ENCODE results near the gene CD19. TPM values are rescaled to one million over a fixed set of nuclear protein-coding genes. Genes with fewer than 3 reads are reported as not detected.
"Not testable (repeated sequence)": the region's sequence is repeated elsewhere in the genome, so short reads cannot be mapped to it uniquely, and the experiment has no call there.

CD19 gene
- total RNA-seq, 1 donor from 2014 or later, result not detected

DNA sequence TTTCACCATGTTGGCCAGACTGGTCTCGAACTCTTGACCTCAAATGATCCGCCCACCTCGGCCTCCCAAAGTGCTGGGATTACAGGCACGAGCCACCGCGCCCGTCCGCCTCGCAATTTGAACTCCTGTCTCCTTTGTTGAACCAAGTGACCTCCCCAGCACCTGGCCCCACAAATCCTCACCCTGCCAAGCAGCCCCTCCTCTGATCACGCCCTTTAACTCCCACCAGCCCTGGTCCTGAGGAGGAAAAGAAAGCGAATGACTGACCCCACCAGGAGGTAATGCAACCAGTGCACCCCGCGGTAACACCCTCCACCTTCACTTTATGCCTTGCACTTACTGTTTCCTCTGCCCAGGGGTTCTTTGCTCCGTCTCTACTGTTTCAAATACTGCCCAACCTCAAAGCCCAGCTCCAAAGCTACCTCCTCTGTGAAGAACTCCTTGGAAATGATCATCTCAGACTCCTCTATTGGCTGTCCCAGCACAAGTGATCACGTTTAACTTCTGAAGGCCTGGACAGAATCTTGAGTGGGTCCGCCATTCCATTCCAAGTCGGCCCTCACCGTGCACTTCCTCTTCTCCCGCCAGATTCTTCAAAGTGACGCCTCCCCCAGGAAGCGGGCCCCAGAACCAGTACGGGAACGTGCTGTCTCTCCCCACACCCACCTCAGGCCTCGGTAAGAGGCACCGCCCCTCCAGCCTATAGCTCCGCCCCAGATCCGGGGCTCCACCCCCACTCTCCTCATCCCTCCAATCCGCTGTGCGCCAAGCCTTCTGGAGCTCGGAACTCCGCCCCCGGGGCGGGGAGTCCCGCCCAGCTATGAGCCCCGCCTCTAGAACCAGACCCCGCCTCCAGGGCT is 4.4 kb downstream of the CD19 start:
- DNase-seq (ENCODE audit: low read depth), result peak; percentile 47

DNA sequence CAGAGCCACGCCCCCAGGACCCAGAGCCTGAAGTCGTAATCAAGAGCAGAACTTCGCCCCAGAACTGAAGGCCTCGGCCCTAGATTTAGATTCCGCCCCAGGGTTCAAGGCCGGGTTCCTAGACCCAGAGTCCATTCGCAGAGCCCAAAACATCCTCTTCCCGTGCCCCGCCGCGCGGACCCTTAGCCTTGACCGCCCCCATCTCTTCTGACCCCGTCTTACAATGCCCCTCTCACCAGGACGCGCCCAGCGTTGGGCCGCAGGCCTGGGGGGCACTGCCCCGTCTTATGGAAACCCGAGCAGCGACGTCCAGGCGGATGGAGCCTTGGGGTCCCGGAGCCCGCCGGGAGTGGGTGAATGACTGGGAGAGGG is 5.0 kb downstream of the CD19 start:
- DNase-seq (ENCODE audit: low read depth), result no peak

DNA sequence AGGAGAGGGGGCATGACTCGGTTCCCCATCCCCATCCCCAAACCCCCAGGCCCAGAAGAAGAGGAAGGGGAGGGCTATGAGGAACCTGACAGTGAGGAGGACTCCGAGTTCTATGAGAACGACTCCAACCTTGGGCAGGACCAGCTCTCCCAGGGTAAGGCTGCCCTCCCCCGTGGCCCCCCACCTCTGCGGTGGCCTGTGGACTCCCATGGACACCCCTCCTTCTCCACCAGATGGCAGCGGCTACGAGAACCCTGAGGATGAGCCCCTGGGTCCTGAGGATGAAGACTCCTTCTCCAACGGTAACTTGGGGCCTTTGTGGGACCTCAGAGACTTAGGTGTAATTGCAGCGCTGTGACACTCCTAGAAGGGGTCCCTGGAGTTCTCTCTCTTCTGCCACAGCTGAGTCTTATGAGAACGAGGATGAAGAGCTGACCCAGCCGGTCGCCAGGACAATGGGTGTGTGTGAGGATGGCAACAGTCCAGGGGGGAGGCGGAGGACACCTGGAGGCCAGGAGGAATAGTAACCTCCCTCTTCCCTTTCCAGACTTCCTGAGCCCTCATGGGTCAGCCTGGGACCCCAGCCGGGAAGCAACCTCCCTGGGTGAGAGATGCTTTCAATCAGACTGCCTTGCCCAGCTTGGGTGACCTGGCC is 5.6 kb downstream of the CD19 start:
- DNase-seq (ENCODE audit: low read depth), result no peak

DNA sequence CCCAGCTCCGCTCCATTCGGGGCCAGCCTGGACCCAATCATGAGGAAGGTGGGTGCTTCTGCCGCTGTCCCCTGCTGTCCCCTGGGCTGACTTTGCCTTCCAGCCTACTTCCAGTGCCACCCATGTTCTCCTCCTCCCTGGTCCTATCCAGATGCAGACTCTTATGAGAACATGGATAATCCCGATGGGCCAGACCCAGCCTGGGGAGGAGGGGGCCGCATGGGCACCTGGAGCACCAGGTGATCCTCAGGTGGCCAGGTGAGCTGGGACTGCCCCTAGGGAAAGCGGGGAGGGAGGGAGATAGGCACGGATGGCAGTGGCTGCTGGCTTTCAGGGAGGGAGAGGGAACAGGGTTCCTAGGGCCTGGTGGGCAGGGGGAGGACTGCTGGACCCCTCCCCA is 7.0 kb downstream of the CD19 start:
- no peak for DNase-seq (ENCODE audit: low read depth)

DNA sequence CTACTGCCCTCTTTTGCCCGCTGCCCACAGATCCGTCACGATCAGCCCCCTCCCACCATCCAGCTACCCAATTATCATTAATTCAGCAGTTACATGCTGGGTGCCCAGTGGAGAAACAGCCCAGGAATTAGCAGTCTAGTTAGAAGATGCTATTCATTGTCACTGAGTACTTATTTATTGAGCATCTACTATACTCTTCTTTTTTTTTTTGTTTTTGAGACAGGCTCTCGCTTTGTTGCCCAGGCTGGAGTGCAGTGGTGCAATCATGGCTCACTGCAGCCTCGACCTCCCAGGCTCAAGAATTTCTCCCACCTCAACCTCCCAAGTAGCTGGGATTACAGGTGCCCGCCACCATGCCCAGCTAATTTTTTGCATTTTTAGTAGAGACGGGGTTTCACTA is 8.1 kb downstream of the CD19 start:
- DNase-seq (ENCODE audit: low read depth), result not testable (repeated sequence)

DNA sequence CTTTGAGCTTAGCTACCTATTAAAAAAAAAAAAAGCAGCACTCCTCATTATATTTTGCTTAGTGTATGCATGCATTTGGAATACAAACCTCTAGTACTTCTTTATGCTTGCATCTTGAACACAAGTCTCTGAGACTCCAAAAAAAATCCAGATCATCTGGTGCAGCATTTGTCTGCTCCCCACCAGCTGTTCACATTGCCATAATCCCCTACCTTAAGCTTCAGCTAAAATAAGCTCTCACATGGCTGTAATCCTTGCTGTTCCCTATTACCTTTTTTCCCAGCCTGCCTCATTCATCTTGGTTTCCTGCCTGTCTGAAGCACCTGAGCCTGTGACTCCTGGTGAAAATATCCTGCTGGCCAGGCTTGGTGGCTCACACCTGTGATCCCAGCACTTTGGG is 11.5 kb downstream of the CD19 start:
- peak; percentile 46 for DNase-seq (ENCODE audit: low read depth)

DNA sequence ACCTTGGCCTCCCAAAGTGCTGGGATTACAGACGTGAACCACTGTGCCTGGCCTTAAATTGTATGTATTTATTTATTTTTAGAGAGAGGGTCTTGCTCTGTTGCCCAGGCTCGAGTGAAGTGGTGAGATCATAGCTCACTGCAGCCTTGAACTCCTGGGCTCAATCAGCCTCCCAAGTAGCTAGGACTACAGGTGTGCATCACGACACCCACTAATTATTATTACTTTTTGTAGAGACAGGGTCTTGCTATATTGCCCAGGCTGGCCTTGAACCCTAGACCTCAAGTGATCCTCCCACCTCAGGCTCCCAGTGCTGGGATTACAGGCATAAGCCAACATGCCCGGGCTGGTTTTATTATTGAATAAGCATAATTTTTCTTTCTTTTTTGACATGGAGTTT is 14.9 kb downstream of the CD19 start:
- DNase-seq (ENCODE audit: low read depth), result no peak

DNA sequence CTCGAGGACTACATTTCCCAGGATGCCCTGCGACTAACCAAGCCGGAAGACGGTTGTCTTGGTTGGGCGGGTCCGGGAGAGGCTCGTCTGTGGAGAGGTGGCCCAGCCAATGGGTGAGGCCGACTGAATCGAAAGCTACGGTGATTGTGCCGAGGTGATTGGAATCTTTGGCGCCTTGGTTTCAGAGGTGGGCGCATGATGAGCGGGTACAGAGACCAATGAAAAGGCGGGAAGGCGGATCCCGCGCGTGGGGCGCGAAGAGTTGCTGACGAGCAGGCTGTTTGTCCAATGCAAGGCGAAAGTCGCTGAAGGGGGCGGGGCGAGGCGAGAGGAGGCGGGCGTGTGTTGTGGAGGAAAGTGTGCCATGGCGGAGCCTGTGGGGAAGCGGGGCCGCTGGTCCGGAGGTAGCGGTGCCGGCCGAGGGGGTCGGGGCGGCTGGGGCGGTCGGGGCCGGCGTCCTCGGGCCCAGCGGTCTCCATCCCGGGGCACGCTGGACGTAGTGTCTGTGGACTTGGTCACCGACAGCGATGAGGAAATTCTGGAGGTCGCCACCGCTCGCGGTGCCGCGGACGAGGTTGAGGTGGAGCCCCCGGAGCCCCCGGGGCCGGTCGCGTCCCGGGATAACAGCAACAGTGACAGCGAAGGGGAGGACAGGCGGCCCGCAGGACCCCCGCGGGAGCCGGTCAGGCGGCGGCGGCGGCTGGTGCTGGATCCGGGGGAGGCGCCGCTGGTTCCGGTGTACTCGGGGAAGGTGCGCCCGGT is 19.1 kb downstream of the CD19 start, which contains the start of gene NFATC2IP:
TSS of gene NFATC2IP (plus strand) at position 290 of the 762 bp plus-strand sequence. CDS start at position 365, 75 bp downstream.
- peak; percentile 100 for DNase-seq (ENCODE audit: low read depth)

DNA sequence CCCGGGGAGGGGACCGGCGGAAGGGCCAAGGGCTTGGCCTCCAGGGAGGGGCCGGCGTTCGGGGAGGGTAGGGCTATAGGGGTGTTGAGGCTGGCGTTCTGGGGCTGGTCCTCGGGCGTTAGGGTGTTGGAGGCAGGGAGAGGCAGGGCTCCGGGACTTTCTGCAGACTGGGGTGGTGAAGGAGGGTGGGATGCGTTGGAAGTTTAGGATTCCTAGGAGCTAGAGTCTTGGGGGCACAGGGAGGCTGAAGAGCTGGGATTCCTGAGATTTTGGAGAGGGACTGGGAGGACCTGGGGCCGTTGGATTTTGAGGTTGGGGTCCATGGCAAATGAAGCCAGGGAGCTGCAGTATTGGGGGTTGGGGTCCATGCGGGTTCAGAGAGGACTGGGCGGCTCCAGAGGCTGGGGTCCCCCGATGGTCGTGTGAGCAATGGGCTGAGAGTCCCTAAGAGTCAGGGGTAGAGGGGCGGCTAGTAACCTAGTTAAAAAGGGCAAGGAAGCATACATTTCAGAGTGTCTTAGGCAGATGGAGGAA is 19.7 kb downstream of the CD19 start:
- no peak for DNase-seq (ENCODE audit: low read depth)

DNA sequence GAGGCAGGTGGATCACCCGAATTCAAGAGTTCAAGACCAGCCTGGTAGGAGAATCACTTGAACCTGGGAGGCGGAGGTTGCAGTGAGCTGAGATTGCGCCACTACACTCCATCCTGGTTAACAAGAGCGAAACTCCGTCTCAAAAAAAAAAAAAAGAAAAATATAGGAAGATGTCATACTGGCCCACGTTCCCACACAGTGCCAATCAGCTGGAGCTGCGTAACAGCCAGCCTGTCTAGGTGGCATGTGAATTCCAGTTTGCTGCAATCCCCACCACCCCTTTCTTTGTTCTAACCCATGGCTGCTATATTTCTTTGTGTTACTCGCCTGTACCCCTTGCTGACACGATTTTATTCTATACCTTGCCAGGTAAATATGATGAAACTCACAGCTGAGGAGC is 26.4 kb downstream of the CD19 start:
- DNase-seq (ENCODE audit: low read depth), result no peak

DNA sequence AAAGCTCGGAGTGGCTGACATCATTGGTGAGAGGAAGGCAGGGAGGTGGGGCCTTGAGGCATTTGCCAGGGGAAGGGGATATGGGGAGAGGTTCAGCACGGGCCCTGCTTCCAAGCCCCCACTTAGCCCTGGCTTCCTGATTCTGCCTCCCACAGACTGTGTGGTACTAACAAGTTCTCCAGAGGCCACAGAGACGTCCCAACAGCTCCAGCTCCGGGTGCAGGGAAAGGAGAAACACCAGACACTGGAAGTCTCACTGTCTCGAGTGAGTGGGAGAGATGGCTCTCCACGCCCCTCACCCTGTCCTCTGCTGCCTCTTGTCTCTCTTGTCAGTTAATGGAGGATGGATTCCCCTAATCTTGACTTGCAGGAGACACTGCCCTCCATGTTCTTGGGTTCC is 27.1 kb downstream of the CD19 start:
- DNase-seq (ENCODE audit: low read depth), result no peak

DNA sequence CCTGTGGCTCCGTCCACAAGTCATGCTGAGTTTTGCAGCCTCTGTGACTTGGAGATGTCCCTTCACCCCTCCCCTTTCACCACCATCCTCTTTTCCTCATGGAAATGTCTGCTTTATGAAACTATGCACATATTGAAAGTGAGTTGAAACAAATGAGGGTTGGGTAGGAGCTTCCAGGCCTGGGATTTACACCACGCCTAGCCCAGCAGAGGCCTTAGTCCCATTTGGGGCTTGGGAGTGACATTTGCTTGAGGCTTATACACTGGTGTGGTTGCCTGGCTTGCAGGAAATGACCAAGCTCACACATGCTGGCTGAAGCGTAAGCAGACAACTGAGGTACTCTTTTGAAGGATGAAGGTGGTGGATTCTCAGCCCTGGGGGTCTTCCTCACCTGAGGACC is 32.3 kb downstream of the CD19 start:
- no peak for DNase-seq (ENCODE audit: low read depth)

DNA sequence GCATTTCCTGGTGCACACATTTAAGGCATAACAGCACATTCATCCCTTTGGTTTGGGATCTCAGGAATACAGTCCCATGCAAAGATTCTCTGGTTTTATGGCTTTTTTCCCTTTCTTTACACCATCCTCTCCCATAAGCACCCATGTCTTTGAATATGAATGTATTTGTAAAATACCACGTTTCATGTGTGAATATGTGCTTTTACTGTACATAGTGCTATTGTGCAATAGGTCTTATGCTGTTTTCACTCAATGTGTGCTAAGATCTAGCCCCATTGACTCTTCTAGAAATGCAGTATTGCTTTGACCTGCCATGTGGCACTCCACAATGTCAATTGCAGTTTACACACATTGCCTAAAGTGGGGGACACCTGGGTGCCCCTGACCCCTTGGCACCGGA is 32.7 kb downstream of the CD19 start:
- no peak for DNase-seq (ENCODE audit: low read depth)

DNA sequence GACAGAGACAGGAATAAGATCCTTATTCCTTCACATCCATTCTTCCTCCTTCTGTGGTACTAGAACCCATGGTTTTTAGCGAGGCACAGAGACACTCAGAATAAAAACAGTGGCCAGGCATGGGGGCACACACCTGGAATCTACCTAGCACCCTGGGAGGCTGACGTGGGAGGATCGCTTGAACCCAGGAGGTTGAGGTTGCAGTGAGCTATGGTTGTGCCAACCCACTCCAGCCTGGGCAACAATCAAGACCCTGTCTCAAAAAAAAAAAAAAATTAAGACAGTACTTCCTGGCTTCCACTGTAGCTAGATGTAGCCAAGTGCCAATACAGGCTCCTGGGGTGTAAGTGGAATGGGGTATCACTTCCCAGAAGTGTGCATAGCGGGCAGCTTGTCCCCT is 35.4 kb downstream of the CD19 start:
- DNase-seq (ENCODE audit: low read depth), result no peak

DNA sequence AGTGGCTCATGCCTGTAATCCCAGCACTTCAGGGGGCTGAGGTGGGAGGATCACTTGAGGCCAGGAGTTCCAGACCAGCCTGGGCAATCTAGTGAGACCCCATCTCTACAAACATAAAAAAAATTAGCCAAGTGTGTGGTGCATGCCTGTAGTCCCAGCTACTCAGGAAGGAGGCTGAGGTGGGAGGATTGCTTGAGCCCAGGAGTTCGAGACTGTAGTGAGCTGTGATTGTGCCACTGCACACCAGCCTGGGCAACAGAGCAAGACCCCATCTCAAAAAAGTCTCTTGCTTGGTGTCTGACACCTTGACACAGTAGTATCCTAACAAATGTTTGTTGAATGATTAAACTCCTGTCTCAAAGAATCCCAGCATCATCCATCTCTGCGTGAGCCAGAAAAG is 37.9 kb downstream of the CD19 start:
- not testable (repeated sequence) for DNase-seq (ENCODE audit: low read depth)

DNA sequence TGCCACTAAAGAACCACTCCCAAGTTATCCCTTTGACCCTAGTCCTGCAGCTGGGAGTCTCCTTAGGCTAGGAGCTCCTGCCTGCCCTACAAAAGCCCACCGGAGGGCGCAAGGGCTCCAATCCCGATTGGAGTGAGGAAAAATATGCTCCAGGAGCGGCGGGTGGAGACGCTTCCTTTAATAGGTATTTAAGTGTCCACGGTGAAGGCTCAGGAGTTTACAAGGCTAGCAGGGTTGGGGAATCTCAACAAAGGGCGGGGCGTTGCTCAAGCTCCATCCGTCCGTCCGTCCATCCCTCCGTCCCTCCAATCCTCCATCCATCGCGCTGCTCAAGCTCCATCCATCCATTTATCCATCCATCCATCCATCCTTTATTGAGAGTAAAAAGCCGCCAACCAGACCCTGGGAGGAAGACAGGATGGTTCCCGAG is 42.3 kb downstream of the CD19 start:
- peak; percentile 81 for DNase-seq (ENCODE audit: low read depth)

DNA sequence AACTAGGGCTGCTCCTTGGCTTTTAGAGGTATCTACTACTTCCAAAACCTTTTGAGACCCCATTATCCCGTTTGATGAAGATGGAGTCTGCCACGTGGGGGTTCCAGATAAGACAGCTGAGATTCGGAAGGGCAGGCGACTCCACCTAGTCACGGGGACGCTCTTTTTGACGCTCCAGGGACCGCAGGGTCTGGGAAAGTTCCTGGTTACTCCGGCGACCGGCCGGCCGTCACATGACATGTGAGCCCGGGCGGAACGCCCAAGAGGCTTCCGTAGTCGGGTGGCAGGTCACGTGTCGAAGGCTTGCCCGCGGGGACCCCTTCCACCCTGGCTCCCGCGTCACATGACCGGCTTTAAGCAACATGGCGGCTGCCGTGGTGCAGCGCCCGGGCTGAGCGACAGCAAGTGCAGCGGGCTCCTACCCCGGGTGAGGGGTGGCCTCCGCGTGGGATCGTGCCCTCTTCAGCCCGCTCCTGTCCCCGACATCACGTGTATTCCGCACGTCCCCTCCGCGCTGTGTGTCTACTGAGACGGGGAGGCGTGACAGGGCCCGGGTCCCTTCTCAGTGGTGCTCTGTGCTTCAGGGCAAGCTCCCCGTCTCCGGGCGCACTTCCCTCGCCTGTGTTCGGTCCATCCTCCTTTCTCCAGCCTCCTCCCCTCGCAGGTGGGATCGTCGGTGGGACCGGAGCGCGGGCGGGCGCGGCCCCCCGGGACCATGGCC is 42.8 kb downstream of the CD19 start, which contains the start of gene SPNS1:
TSS of gene SPNS1 (plus strand) at position 342 of the 721 bp plus-strand sequence. CDS start at position 716, 374 bp downstream.
- DNase-seq (ENCODE audit: low read depth), result peak; percentile 98

DNA sequence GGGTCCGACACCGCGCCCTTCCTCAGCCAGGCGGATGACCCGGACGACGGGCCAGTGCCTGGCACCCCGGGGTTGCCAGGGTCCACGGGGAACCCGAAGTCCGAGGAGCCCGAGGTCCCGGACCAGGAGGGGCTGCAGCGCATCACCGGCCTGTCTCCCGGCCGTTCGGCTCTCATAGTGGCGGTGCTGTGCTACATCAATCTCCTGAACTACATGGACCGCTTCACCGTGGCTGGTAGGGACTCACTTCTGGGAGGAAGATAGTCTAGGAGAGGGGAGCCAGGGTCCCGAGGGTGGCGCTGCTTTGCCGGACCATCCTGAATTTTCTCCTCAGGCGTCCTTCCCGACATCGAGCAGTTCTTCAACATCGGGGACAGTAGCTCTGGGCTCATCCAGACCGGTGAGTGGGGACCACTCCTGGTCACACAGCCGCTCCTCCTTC is 43.4 kb downstream of the CD19 start:
- peak; percentile 0 for DNase-seq (ENCODE audit: low read depth)

DNA sequence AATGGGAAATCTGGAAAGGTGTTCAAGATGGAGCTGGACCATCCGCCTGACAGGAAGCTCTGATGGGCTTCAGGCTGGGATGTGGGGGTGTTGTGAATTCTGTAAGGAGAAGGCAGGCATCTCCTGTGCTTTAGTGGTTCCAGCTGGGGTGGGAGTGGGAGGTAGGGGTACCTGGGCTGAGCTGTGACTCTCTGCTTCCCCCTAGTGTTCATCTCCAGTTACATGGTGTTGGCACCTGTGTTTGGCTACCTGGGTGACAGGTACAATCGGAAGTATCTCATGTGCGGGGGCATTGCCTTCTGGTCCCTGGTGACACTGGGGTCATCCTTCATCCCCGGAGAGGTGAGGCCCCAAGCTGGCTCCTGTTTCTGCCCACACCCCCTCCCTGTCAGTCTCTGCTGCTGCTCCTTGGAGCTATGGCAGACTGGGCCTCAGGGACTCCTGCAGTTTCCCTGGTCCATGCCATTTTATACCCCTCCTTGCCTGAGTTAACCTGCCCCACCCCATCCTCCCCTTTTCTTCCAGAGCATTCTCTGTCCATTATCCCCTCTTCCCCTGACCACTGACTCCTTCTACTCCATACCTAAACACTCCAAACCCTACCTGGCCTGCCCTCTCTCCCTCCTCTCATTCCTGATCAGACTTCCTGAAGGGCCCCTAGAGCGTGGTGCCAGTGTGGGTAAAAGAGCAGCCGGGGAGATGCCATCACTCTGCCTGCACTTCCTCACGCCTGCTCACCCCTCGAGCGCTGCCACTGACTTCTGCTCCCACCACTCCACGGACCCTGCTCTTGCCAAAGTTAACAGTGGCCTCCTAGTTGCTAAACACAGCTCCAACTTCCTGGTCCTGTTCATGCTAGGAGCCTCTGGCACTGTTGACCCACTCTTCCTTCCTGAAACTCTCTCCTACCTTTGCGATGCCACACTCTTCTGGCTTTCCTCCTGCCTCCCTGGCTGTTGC is 46.2 kb downstream of the CD19 start:
- DNase-seq (ENCODE audit: low read depth), result no peak

DNA sequence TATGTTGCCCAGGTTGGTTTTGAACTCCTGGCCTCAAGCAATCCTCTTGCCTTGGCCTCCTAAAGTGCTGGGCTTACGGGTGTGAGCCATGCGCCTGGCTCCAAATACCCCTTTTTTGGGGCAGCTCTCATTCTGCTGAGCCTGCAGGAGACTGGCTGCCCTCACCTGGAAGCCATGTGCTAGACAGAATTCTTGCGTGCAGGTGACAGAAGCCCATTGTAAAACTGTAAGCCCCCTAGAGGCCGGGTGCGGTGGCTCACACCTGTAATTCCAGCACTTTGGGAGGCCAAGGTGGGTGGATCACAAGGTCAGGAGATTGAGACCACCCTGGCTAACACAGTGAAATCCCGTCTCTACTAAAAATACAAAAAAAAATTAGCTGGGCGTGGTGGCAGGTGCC is 48.6 kb downstream of the CD19 start:
- not testable (repeated sequence) for DNase-seq (ENCODE audit: low read depth)
